Neural cell (in vitro differentiated cells): ENCODE data around the gene NOC4L. TPM values are rescaled to one million over a fixed set of nuclear protein-coding genes. Genes with fewer than 3 reads are reported as not detected.

Source experiments
- H2AFZ ChIP-seq: fragments of 200-600, 300-800 bp; sonication (generic), shearing (Covaris generic); 2 replicates; pipeline ENCODE4 v1.6.0; 2014; ENCODE audit warnings: low read depth, mild to moderate bottlenecking, antibody characterized with exemption, low read length, moderate library complexity
- H3F3A ChIP-seq: fragments of 200-600 bp; shearing (Covaris generic); 2 replicates; pipeline ENCODE4 v1.6.1; 2016; ENCODE audit warnings: mild to moderate bottlenecking, moderate library complexity, mixed read lengths, antibody characterized with exemption, low read length; ENCODE audit not compliant: insufficient read depth, poor library complexity, severe bottlenecking
- H3K27ac ChIP-seq: fragments of 200-600, 300-800 bp; sonication (generic), shearing (Covaris generic); 2 replicates; pipeline ENCODE4 v1.5.1; 2014; ENCODE audit warnings: mild to moderate bottlenecking, low read length, moderate library complexity
- H3K27me3 ChIP-seq: fragments of 300-800, 200-600 bp; sonication (generic), shearing (Covaris generic); 2 replicates; pipeline ENCODE4 v1.6.0; 2014; ENCODE audit warnings: mild to moderate bottlenecking, low read depth, low read length, moderate library complexity; ENCODE audit not compliant: insufficient read depth
- H3K36me3 ChIP-seq: fragments of 300-800, 200-600 bp; sonication (generic), shearing (Covaris generic); 2 replicates; pipeline ENCODE4 v1.5.1; 2014; ENCODE audit warnings: mild to moderate bottlenecking, antibody characterized with exemption, low read length, moderate library complexity; ENCODE audit not compliant: insufficient read depth
- H3K4me2 ChIP-seq: fragments of 300-800, 200-600 bp; sonication (generic), shearing (Covaris generic); 2 replicates; pipeline ENCODE4 v1.6.0; 2014; ENCODE audit warnings: mild to moderate bottlenecking, low read length
- H3K4me3 ChIP-seq: fragments of 300-800, 200-600 bp; sonication (generic), shearing (Covaris generic); 2 replicates; pipeline ENCODE4 v1.5.1; 2014; ENCODE audit warnings: mild to moderate bottlenecking, low read length, moderate library complexity
- H3K79me2 ChIP-seq: fragments of 200-600 bp; shearing (Covaris generic); replicated peaks from 2 replicates; pipeline ENCODE4 v1.6.0; 2014; ENCODE audit warnings: mild to moderate bottlenecking, low read length, moderate library complexity; ENCODE audit not compliant: insufficient read depth
- H3K9ac ChIP-seq: fragments of 300-800, 200-600 bp; sonication (generic), shearing (Covaris generic); 2 replicates; pipeline ENCODE4 v1.6.1; 2016; ENCODE audit warnings: mild to moderate bottlenecking, low read length, mixed read lengths
- H3K9me2 ChIP-seq: fragments of 200-600 bp; shearing (Covaris generic); 2 replicates; pipeline ENCODE4 v1.6.1; 2016; ENCODE audit warnings: mild to moderate bottlenecking, low read length, mixed read lengths; ENCODE audit not compliant: insufficient read depth
- H3K9me3 ChIP-seq: fragments of 200-600, 300-800 bp; sonication (generic), shearing (Covaris generic); 2 replicates; pipeline ENCODE4 v1.6.1; 2016; ENCODE audit warnings: mild to moderate bottlenecking, mixed run types, low read length, moderate library complexity, mixed read lengths
- H4K20me1 ChIP-seq: fragments of 200-600 bp; shearing (Covaris generic); 2 replicates; pipeline ENCODE4 v1.6.1; 2016; ENCODE audit warnings: mild to moderate bottlenecking, mixed run types; ENCODE audit not compliant: insufficient read depth
- EP300 ChIP-seq: fragments of 450-650 bp; conservative IDR thresholded peaks from 2 replicates; pipeline ENCODE4 v1.6.1; 2014; ENCODE audit warnings: antibody characterized with exemption, mild to moderate bottlenecking, moderate library complexity; ENCODE audit not compliant: poor library complexity, severe bottlenecking
- EZH2 ChIP-seq: fragments of 200-600, 300-800 bp; shearing (Covaris generic), sonication (generic); IDR thresholded peaks from 2 replicates; pipeline ENCODE4 v1.6.1; 2014; ENCODE audit warnings: antibody characterized with exemption, low read length, borderline replicate concordance, mild to moderate bottlenecking; ENCODE audit not compliant: insufficient read depth, poor library complexity, severe bottlenecking
- MXI1 ChIP-seq: fragments of 450-650 bp; conservative IDR thresholded peaks from 2 replicates; pipeline ENCODE4 v1.6.1; 2014; ENCODE audit warnings: antibody characterized with exemption, mild to moderate bottlenecking; ENCODE audit not compliant: poor library complexity, severe bottlenecking
- POLR2AphosphoS5 ChIP-seq: IDR thresholded peaks from 2 replicates; pipeline ENCODE4 v1.6.1; 2012
- RAD21 ChIP-seq: fragments of 450-650 bp; conservative IDR thresholded peaks from 2 replicates; pipeline ENCODE4 v1.6.1; 2014; ENCODE audit warnings: antibody characterized with exemption, mild to moderate bottlenecking, moderate library complexity
- SMC3 ChIP-seq: fragments of 450-650 bp; conservative IDR thresholded peaks from 2 replicates; pipeline ENCODE4 v1.6.1; 2014; ENCODE audit warnings: antibody characterized with exemption, mild to moderate bottlenecking, moderate library complexity; ENCODE audit not compliant: poor library complexity
- TAF1 ChIP-seq: IDR thresholded peaks from 2 replicates; pipeline ENCODE4 v1.6.1; 2012; ENCODE audit warnings: low read depth
- polyA plus RNA-seq: library from polyadenylated mRNA; depleted of rRNA; stranded (reverse); fragments of >200 nt; gene quantifications from 2 replicates; pipeline ENCODE4 v1.2.3, GENCODE V29; 2014
- TF ChIP-seq, protein P1 (sequence below): fragments of 450-650 bp; IDR thresholded peaks from 2 replicates; pipeline ENCODE4 v1.5.1; 2014; ENCODE audit warnings: antibody characterized with exemption, mild to moderate bottlenecking, moderate library complexity; ENCODE audit not compliant: poor library complexity, severe bottlenecking
- TF ChIP-seq, protein P2 (sequence below): IDR thresholded peaks from 2 replicates; pipeline ENCODE4 v1.6.1; 2012; ENCODE audit warnings: borderline replicate concordance

NOC4L gene
- polyA plus RNA-seq, 1 donor from 2014 or later, result 26.9 TPM

DNA sequence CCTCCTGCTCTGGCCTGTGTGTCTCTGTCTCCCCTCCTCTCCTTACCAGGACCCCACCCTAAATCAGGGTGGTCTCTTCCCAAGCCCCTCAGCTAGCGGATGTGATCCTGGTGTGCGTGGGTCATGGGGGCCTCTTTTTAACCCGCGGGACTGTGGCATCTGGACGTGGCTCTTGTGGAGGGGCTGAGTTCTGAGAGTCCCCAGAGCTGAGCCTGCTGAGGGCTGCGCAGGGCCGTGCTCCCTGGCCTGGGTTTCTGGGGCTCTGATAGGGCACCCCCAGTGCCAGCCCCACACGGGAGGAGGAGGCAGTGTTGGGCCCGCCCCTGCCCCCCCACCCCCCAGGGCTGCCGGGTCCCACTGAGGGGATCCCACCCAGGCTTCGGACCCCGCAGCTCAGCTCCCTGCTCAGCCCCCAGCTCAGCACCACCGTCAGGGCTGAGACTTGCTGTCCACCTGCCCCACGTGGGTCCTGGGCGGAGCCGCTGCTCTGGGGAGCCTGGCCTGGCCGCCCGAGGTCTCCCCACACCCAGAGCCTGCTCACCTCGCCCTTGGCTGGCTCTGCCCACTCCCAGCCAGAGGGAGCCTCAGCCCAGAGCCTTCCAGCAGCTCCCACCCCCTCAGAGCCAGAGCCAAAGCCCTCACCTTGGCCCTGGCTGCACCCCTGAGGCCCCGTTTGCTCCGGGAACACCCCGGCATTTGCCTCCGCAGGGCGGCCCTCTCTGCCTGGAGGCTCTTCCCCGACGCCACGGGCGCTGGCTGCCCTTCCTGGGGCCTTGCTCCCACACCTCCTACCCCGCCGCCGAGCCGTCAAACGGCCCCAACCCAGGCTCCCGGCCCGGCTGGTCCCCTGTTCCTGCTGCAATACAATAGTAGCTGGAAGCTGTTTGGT lies 31.5 kb downstream of the NOC4L start:
- no peaks in the 10 kb centered on the region for H3K27me3 ChIP-seq
- H3F3A ChIP-seq, result no peaks in the 10 kb centered on the region
- H3K27ac ChIP-seq, result no peak overlapping the region
- H3K9me3 ChIP-seq, result no peaks in the 10 kb centered on the region
- H4K20me1 ChIP-seq, result no peaks in the 10 kb centered on the region
- H3K4me3 ChIP-seq, result no peak overlapping the region
- no peak overlapping the region for H3K9ac ChIP-seq
- H2AFZ ChIP-seq, result no peak overlapping the region
- TF ChIP-seq, protein P1, sequence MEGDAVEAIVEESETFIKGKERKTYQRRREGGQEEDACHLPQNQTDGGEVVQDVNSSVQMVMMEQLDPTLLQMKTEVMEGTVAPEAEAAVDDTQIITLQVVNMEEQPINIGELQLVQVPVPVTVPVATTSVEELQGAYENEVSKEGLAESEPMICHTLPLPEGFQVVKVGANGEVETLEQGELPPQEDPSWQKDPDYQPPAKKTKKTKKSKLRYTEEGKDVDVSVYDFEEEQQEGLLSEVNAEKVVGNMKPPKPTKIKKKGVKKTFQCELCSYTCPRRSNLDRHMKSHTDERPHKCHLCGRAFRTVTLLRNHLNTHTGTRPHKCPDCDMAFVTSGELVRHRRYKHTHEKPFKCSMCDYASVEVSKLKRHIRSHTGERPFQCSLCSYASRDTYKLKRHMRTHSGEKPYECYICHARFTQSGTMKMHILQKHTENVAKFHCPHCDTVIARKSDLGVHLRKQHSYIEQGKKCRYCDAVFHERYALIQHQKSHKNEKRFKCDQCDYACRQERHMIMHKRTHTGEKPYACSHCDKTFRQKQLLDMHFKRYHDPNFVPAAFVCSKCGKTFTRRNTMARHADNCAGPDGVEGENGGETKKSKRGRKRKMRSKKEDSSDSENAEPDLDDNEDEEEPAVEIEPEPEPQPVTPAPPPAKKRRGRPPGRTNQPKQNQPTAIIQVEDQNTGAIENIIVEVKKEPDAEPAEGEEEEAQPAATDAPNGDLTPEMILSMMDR, result no peak
- TF ChIP-seq EP300 (no peak), RAD21 (no peak), POLR2AphosphoS5 (no peak), MXI1 (no peak), EZH2 (no peak), TAF1 (no peak), SMC3 (no peak)
- TF ChIP-seq, protein P2, sequence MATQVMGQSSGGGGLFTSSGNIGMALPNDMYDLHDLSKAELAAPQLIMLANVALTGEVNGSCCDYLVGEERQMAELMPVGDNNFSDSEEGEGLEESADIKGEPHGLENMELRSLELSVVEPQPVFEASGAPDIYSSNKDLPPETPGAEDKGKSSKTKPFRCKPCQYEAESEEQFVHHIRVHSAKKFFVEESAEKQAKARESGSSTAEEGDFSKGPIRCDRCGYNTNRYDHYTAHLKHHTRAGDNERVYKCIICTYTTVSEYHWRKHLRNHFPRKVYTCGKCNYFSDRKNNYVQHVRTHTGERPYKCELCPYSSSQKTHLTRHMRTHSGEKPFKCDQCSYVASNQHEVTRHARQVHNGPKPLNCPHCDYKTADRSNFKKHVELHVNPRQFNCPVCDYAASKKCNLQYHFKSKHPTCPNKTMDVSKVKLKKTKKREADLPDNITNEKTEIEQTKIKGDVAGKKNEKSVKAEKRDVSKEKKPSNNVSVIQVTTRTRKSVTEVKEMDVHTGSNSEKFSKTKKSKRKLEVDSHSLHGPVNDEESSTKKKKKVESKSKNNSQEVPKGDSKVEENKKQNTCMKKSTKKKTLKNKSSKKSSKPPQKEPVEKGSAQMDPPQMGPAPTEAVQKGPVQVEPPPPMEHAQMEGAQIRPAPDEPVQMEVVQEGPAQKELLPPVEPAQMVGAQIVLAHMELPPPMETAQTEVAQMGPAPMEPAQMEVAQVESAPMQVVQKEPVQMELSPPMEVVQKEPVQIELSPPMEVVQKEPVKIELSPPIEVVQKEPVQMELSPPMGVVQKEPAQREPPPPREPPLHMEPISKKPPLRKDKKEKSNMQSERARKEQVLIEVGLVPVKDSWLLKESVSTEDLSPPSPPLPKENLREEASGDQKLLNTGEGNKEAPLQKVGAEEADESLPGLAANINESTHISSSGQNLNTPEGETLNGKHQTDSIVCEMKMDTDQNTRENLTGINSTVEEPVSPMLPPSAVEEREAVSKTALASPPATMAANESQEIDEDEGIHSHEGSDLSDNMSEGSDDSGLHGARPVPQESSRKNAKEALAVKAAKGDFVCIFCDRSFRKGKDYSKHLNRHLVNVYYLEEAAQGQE, result no peak
- no peak overlapping the region for H3K4me2 ChIP-seq
- H3K9me2 ChIP-seq, result no peaks in the 10 kb centered on the region
- no peaks in the 10 kb centered on the region for H3K36me3 ChIP-seq
- H3K79me2 ChIP-seq, result no peaks in the 10 kb centered on the region

DNA sequence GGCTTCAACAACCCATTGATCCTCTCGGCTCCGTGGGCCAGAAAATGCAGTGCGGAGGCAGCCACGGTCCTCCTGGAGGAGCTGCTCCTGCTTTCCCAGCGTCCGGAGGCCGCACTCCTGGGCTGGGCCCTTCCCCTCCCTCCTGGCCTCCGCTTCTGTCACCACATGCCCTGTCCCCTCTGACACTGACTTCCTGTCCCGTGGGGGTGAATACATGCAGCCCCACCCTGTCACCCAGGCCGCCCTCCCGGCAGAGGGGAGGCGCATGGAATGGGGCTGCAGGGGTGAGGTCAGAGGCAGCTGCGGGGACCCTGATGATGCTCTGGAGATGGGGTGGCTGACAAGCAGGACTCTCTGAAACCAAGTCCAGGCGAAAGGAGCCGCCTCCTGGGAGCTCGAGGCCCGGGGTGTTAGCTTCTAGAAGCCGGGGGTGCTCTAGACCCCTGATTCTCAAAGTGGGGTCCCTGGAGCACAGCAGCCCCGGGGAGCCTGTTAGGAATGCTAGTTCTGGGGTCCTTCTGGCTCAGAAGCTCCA lies 32.2 kb downstream of the NOC4L start:
- Histone ChIP-seq H3K9me2 (no peaks in the 10 kb centered on the region), H2AFZ (no peak overlapping the region), H3K79me2 (no peaks in the 10 kb centered on the region), H3K4me3 (no peak overlapping the region), H4K20me1 (no peaks in the 10 kb centered on the region), H3K4me2 (no peak overlapping the region), H3K27ac (no peak overlapping the region), H3K27me3 (no peaks in the 10 kb centered on the region), H3K36me3 (no peaks in the 10 kb centered on the region), H3K9ac (no peak overlapping the region), H3F3A (no peaks in the 10 kb centered on the region), H3K9me3 (no peaks in the 10 kb centered on the region)
- no peak for TF ChIP-seq EZH2
- TF ChIP-seq, protein P2, result no peak
- TF ChIP-seq EP300, result no peak
- TF ChIP-seq, protein P1, result no peak
- TF ChIP-seq RAD21, result no peak
- TF ChIP-seq SMC3, result no peak
- TF ChIP-seq MXI1, result no peak
- no peak for TF ChIP-seq POLR2AphosphoS5
- TF ChIP-seq TAF1, result no peak
